Thoracic aorta (tissue), 2 donors: ENCODE results near the gene CNTNAP1. TPM values are rescaled to one million over a fixed set of nuclear protein-coding genes. Genes with fewer than 3 reads are reported as not detected.

ENCODE experiments used
- ATAC-seq: fragments of 150-250 bp; one replicate; pipeline ENCODE4 v1.8.0; 2017; ENCODE audit warnings: low read depth; ENCODE audit not compliant: insufficient number of reproducible peaks, low FRiP score
- DNase-seq: peaks from one replicate; pipeline ENCODE4 v3.0.0-alpha.2; 2020; ENCODE audit warnings: low spot score
- H3K27ac ChIP-seq, 2 donors: fragments of 200-600 bp; sonication (generic); 1 replicate in 1 of 2; 2 replicates in 1 of 2; pipeline ENCODE4 v1.5.1; 2016; ENCODE audit warnings: mild to moderate bottlenecking in 2 of 2, moderate library complexity in 2 of 2
- H3K27me3 ChIP-seq: fragments of 200-600 bp; sonication (generic); replicated peaks from 2 replicates; pipeline ENCODE4 v1.6.0; 2016; ENCODE audit warnings: mild to moderate bottlenecking; ENCODE audit not compliant: insufficient read depth
- H3K36me3 ChIP-seq: fragments of 200-600 bp; sonication (generic); one replicate; pipeline ENCODE4 v1.5.1; 2016
- H3K4me1 ChIP-seq, 2 donors: fragments of 200-600 bp; sonication (generic); 1 replicate in 1 of 2; 2 replicates in 1 of 2; pipeline versions ENCODE4 v1.5.1 to v1.6.0; 2016; ENCODE audit warnings: low read depth in 2 of 2, mild to moderate bottlenecking in 1 of 2; ENCODE audit not compliant: control insufficient read depth in 1 of 2
- H3K4me3 ChIP-seq: fragments of 200-600 bp; sonication (generic); 2 replicates; pipeline ENCODE4 v1.5.1; 2016; ENCODE audit warnings: mild to moderate bottlenecking
- H3K9me3 ChIP-seq: fragments of 200-600 bp; sonication (generic); 2 replicates; pipeline ENCODE4 v1.5.1; 2016
- total RNA-seq, 2 donors: library from RNA; depleted of rRNA; stranded (reverse); fragments of >200 nt; gene quantifications; one replicate each; pipeline versions ENCODE4 v1.1.0 to v1.2.3, GENCODE V29; 2016
- TF ChIP-seq, protein P1 (sequence below): fragments of 200-600 bp; sonication (generic); IDR thresholded peaks from one replicate; pipeline ENCODE4 v1.5.1; 2019; ENCODE audit warnings: antibody characterized with exemption

CNTNAP1 gene
- total RNA-seq, 2 donors from 2014 or later: 9.1 to 19.6 TPM

- Histone ChIP-seq H3K36me3 (no peaks in the 10 kb centered on the region), H3K4me3 (peak overlapping the region; percentile 93), H3K9me3 (no peaks in the 10 kb centered on the region), H3K4me1 (peaks cover 6 to 13% of the 10 kb centered on the region in 2 donors), H3K27me3 (no peaks in the 10 kb centered on the region), H3K27ac (peak overlapping the region; percentile 89 to 93)
- TF ChIP-seq, protein P1, sequence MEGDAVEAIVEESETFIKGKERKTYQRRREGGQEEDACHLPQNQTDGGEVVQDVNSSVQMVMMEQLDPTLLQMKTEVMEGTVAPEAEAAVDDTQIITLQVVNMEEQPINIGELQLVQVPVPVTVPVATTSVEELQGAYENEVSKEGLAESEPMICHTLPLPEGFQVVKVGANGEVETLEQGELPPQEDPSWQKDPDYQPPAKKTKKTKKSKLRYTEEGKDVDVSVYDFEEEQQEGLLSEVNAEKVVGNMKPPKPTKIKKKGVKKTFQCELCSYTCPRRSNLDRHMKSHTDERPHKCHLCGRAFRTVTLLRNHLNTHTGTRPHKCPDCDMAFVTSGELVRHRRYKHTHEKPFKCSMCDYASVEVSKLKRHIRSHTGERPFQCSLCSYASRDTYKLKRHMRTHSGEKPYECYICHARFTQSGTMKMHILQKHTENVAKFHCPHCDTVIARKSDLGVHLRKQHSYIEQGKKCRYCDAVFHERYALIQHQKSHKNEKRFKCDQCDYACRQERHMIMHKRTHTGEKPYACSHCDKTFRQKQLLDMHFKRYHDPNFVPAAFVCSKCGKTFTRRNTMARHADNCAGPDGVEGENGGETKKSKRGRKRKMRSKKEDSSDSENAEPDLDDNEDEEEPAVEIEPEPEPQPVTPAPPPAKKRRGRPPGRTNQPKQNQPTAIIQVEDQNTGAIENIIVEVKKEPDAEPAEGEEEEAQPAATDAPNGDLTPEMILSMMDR: no peak
- no peak for ATAC-seq
- no peak for DNase-seq
Observed at GRCh38 chr17:42743595-42744282, 61.4 kb downstream of the CNTNAP1 start.

GRCh38 chr17:42744283-42744805 is 62.0 kb downstream of the CNTNAP1 start:
- Histone ChIP-seq H3K9me3 (no peaks in the 10 kb centered on the region), H3K4me3 (peak overlapping the region; percentile 93), H3K36me3 (no peaks in the 10 kb centered on the region), H3K27me3 (no peaks in the 10 kb centered on the region), H3K27ac (peak overlapping the region; percentile 89 to 93), H3K4me1 (peaks cover 6 to 13% of the 10 kb centered on the region in 2 donors)
- DNase-seq: peak; percentile 28
- TF ChIP-seq, protein P1: no peak
- ATAC-seq: peak; percentile 57

DNA sequence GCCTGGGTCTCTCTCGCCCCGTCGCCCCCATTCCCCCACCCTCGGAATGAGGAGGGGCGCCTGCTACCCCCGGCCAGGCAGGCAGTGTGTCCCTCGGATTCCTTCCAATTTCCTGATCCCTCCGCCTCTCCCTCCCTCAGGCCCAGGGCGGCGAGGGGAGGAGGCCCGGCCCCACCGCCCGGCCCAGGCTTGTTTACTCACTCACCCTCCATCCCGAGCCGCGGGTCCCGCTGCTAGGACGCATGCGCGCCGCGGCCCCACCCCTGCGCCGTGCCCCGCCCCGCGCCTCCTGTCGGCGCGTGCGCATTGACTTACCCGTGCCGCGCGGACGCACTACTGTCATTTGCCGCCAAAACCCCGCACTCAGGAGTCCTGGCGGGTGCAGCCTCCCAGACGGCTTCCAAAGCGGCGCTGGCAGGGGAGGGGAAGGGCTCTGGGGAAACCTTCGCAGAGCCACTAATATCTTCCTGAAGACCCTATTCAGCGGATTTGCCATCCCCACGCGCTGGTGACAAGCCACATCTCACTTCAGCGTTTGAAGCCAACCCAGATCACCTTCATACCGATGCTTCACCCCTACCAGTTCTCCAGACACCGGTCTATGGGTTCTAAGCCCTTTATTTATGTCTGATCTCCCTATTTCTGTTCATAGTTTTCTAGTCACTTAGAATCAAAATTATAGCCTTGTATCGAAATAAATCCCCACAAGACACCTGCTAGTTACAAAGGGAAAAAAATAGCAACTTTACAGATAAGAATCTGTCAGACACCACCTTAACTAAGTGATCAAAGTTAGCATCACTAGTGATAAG is 62.7 kb downstream of the CNTNAP1 start, which contains the start of gene EZH1:
EZH1 (minus strand) TSS at position 235 of the 812 bp plus-strand sequence. CDS start 16,099 bp downstream, outside the sequence.
- ATAC-seq (peak; percentile 93), DNase-seq (peak; percentile 54)
- H3K27me3 ChIP-seq: no peaks in the 10 kb centered on the region
- H3K36me3 ChIP-seq: no peaks in the 10 kb centered on the region
- TF ChIP-seq, protein P1: peak; percentile 12
- H3K9me3 ChIP-seq: no peaks in the 10 kb centered on the region
- H3K4me3 ChIP-seq: peak within 1 kb of the TSS; percentile 93
- peak within 1 kb of the TSS; percentile 89 to 93 for H3K27ac ChIP-seq
- peaks cover 7 to 13% of the 10 kb centered on the region in 2 donors for H3K4me1 ChIP-seq

GRCh38 chr17:42748202-42748907 is 66.0 kb downstream of the CNTNAP1 start:
- H3K27me3 ChIP-seq: no peaks in the 10 kb centered on the region
- ATAC-seq: no peak
- no peaks in the 10 kb centered on the region for H3K9me3 ChIP-seq
- peak overlapping the region in 1 of 2 donors; percentile 2 for H3K27ac ChIP-seq
- TF ChIP-seq, protein P1: no peak
- DNase-seq: no peak
- H3K4me3 ChIP-seq: no peak overlapping the region
- H3K4me1 ChIP-seq: peaks cover 8 to 13% of the 10 kb centered on the region in 2 donors
- H3K36me3 ChIP-seq: no peaks in the 10 kb centered on the region
